GM12878 (cell line): Measurements from ENCODE around the gene TC2N.

Source experiments
- BHLHE40 ChIP-seq, 2 experiments: fragments of 450-650 bp in 1 of 2; IDR thresholded peaks; 2 replicates each; pipeline ENCODE4 v1.6.1; 2011 to 2017; ENCODE audit warnings: low read depth in 2 of 2, borderline replicate concordance in 1 of 2, improper control_type of control experiment in 1 of 2, low read length in 1 of 2, mild to moderate bottlenecking in 1 of 2
- BRCA1 ChIP-seq: IDR thresholded peaks from 2 replicates; pipeline ENCODE4 v1.6.1; 2011; ENCODE audit warnings: low read depth, low read length, improper control_type of control experiment
- CEBPB ChIP-seq, 2 experiments: fragments of 150-350 bp in 1 of 2; IDR thresholded peaks; 2 replicates each; pipeline ENCODE4 v1.6.1; 2012 to 2014; ENCODE audit warnings: low read depth in 2 of 2, low read length in 2 of 2, borderline replicate concordance in 1 of 2, inconsistent platforms in 1 of 2
- CTCF ChIP-seq, 3 experiments: IDR thresholded peaks in 2 of 3; conservative IDR thresholded peaks in 1 of 3; 2 replicates each; pipeline ENCODE4 v1.5.1; 2011; ENCODE audit warnings: low read depth in 3 of 3, low read length in 3 of 3, mild to moderate bottlenecking in 3 of 3, control low read depth in 2 of 3, moderate library complexity in 2 of 3, inconsistent platforms in 1 of 3, mixed read lengths in 1 of 3; ENCODE audit not compliant: control insufficient read depth in 2 of 3, insufficient read depth in 1 of 3; ENCODE audit errors: extremely low read depth in 1 of 3
- IKZF2 ChIP-seq, 2 experiments: fragments of 450-650 bp; IDR thresholded peaks; 2 replicates each; pipeline ENCODE4 v1.6.1; 2017; ENCODE audit warnings: mild to moderate bottlenecking in 2 of 2, moderate library complexity in 2 of 2
- NR2C2 ChIP-seq: IDR thresholded peaks from 2 replicates; pipeline ENCODE4 v1.6.1; 2011; ENCODE audit warnings: borderline replicate concordance, low read depth; ENCODE audit not compliant: control insufficient read depth, insufficient read length
- PAX5 ChIP-seq: IDR thresholded peaks from 2 replicates; pipeline ENCODE4 v1.6.1; 2011; ENCODE audit warnings: low read depth, low read length, borderline replicate concordance
- POLR2AphosphoS2 ChIP-seq: IDR thresholded peaks from 2 replicates; pipeline ENCODE4 v1.6.1; 2011; ENCODE audit warnings: low read depth, mild to moderate bottlenecking, low read length, improper control_type of control experiment, moderate library complexity
- RELA ChIP-seq: fragments of 450-650 bp; IDR thresholded peaks from 2 replicates; pipeline ENCODE4 v1.8.0; 2014; ENCODE audit warnings: borderline replicate concordance; ENCODE audit not compliant: partially characterized antibody
- SIN3A ChIP-seq: IDR thresholded peaks from 2 replicates; pipeline ENCODE4 v1.6.1; 2012; ENCODE audit warnings: low read depth, low read length, improper control_type of control experiment
- SP1 ChIP-seq: IDR thresholded peaks from one replicate; pipeline ENCODE4 v1.6.1; 2011; ENCODE audit warnings: low read depth, low read length
- TAF1 ChIP-seq: IDR thresholded peaks from 2 replicates; pipeline ENCODE4 v1.6.1; 2011; ENCODE audit warnings: mild to moderate bottlenecking, low read depth, low read length, borderline replicate concordance
- ZNF274 ChIP-seq: IDR thresholded peaks from one replicate; pipeline ENCODE4 v1.8.0; 2011; ENCODE audit not compliant: insufficient read length, insufficient read depth
- TF ChIP-seq, protein P1 (sequence below): IDR thresholded peaks from 2 replicates; pipeline ENCODE4 v1.6.1; 2012; ENCODE audit warnings: low read length, inconsistent platforms

- TF ChIP-seq CTCF (IDR thresholded peaks at IDR 0.05 in 2 of 3, conservative IDR thresholded peaks at IDR 0.05 in 1 of 3; ENCODE audit: control insufficient read depth in 2 of 3, extremely low read depth in 1 of 3, insufficient read depth in 1 of 3, low read depth in 3 of 3, low read length in 3 of 3) (no peak), ZNF274 (no peak), TAF1 (no peak), SIN3A (no peak), NR2C2 (no peak), BRCA1 (no peak), RELA (no peak), SP1 (no peak), POLR2AphosphoS2 (no peak), CEBPB (IDR thresholded peaks at IDR 0.05; ENCODE audit: borderline replicate concordance in 1 of 2, low read depth in 2 of 2, low read length in 2 of 2) (no peak), IKZF2 (IDR thresholded peaks at IDR 0.05) (no peak), PAX5 (no peak), BHLHE40 (IDR thresholded peaks at IDR 0.05; ENCODE audit: borderline replicate concordance in 1 of 2, low read depth in 2 of 2, low read length in 1 of 2) (no peak)
- TF ChIP-seq, protein P1, sequence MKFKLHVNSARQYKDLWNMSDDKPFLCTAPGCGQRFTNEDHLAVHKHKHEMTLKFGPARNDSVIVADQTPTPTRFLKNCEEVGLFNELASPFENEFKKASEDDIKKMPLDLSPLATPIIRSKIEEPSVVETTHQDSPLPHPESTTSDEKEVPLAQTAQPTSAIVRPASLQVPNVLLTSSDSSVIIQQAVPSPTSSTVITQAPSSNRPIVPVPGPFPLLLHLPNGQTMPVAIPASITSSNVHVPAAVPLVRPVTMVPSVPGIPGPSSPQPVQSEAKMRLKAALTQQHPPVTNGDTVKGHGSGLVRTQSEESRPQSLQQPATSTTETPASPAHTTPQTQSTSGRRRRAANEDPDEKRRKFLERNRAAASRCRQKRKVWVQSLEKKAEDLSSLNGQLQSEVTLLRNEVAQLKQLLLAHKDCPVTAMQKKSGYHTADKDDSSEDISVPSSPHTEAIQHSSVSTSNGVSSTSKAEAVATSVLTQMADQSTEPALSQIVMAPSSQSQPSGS, result no peak
These were observed 7.1 kb downstream of the TC2N start for GRCh38 chr14:91860238-91860637.
